GM19023 (cell line): ENCODE data around the gene ANTXR2.
"Not testable (repeated sequence)": the region's sequence is repeated elsewhere in the genome, so short reads cannot be mapped to it uniquely, and the experiment has no call there.

Source experiments
- ATAC-seq: cut with Tn5 transposase; IDR thresholded peaks from one replicate; pipeline ENCODE4 v1.9.1; 2021; ENCODE audit warnings: mild to moderate bottlenecking, moderate library complexity; ENCODE audit not compliant: unreplicated experiment

ANTXR2 gene

GRCh38 chr4:80029364-80029763 is 43.7 kb downstream of the ANTXR2 start:
- ATAC-seq = no peak

GRCh38 chr4:80027611-80028010 is 45.4 kb downstream of the ANTXR2 start:
- ATAC-seq = no peak

GRCh38 chr4:80026100-80026499 is 46.9 kb downstream of the ANTXR2 start:
- ATAC-seq = no peak

GRCh38 chr4:80024335-80024734 is 48.7 kb downstream of the ANTXR2 start:
- no peak for ATAC-seq

GRCh38 chr4:80022282-80022681 is 50.7 kb downstream of the ANTXR2 start:
- ATAC-seq = no peak

- ATAC-seq = peak; percentile 63
Observed at GRCh38 chr4:80017125-80017854, 55.7 kb downstream of the ANTXR2 start.

- ATAC-seq = no peak
Observed at GRCh38 chr4:80016506-80016905, 56.5 kb downstream of the ANTXR2 start.

GRCh38 chr4:80015407-80016189 is 57.4 kb downstream of the ANTXR2 start:
- no peak for ATAC-seq

GRCh38 chr4:80014531-80014930 is 58.5 kb downstream of the ANTXR2 start:
- ATAC-seq = no peak

- ATAC-seq = no peak
Observed at GRCh38 chr4:80012291-80012690, 60.7 kb downstream of the ANTXR2 start.

GRCh38 chr4:80011636-80012236 is 61.3 kb downstream of the ANTXR2 start:
- ATAC-seq = no peak

GRCh38 chr4:80010316-80010715 is 62.7 kb downstream of the ANTXR2 start:
- ATAC-seq = no peak

GRCh38 chr4:80009806-80010205 is 63.2 kb downstream of the ANTXR2 start:
- ATAC-seq = no peak

- ATAC-seq = no peak
Observed at GRCh38 chr4:80008971-80009370, 64.1 kb downstream of the ANTXR2 start.

- no peak for ATAC-seq
Observed at GRCh38 chr4:80008351-80008750, 64.7 kb downstream of the ANTXR2 start.

- no peak for ATAC-seq
Observed at GRCh38 chr4:80007745-80008149, 65.3 kb downstream of the ANTXR2 start.

GRCh38 chr4:80006935-80007744 is 65.9 kb downstream of the ANTXR2 start:
- no peak for ATAC-seq

GRCh38 chr4:80005863-80006262 is 67.2 kb downstream of the ANTXR2 start:
- ATAC-seq = no peak

GRCh38 chr4:80004319-80004718 is 68.7 kb downstream of the ANTXR2 start:
- ATAC-seq = no peak

- not testable (repeated sequence) for ATAC-seq
Observed at GRCh38 chr4:80002559-80002958, 70.5 kb downstream of the ANTXR2 start.

GRCh38 chr4:79999048-79999447 is 74.0 kb downstream of the ANTXR2 start:
- ATAC-seq = not testable (repeated sequence)
